GM21423 (cell line): ENCODE data around the gene RTN4RL1.

Experiments
- ATAC-seq: cut with Tn5 transposase; IDR thresholded peaks from one replicate; pipeline ENCODE4 v1.9.1; 2021; ENCODE audit warnings: mild to moderate bottlenecking, moderate library complexity; ENCODE audit not compliant: unreplicated experiment

RTN4RL1 gene

DNA sequence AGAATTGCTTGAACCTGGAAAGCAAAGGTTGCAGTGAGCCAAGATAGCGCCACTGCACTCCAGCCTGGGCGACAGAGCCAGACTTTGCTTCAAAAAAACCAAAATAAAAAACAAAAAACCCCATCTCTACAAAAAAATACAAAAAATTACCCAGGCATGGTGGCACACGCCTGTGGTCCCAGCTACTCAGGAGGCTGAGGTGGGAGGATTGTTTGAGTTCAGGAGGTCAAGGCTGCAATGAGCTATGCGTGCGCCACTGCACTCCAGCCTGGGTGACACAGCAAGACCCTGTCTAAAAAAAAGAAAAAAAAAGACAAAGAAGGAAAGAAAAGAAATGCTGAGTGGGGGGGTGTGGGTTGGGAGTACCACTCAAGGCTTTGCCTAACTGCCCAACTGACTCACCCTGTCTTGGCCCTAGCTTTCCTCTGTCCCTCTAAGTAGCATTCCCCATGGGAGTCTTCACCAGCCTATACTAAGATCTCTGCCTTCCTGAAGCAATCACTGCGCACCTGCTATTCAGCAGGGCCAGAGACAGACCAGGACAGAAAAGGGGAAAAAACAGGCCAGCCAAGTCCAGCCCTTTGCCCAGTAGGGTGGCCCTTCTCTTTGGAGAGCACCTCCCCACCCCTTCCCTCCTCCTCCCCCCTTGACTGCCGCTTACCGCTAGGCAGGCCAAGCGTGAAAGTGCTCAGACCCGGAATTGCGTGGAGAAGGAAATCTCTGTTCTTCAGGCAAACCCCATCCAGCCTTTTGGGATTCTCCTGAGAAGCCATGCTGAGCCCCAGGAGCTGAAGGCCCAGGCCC is 45.8 kb downstream of the RTN4RL1 start:
- no peak for ATAC-seq

DNA sequence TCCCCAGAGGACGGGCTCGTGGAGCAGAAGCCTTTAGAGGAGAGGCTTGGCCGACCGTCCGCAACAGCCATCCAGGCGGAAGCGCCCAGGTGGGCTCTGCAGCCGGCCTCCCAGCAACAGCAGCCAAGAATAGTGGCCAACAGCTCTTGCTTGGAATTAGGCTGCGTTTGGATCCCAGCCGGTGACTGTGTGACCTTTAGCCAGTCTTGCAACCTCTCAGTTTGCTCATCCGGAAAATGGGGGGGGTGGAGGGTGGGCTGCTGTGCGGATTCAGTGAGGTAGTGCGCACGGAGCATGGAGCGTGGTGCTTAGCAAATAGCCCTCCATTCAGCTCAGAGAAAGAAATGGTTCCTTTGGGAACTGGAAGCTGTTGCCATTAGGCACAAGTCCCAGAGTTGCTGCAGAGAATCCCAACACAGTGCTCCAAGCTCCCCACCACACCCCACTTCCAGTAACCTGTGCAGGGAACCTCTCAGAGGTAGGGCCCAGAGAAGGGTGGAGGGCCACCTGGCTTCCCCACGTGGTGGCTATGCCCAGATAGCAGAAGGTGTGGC is 46.7 kb downstream of the RTN4RL1 start:
- ATAC-seq: no peak

DNA sequence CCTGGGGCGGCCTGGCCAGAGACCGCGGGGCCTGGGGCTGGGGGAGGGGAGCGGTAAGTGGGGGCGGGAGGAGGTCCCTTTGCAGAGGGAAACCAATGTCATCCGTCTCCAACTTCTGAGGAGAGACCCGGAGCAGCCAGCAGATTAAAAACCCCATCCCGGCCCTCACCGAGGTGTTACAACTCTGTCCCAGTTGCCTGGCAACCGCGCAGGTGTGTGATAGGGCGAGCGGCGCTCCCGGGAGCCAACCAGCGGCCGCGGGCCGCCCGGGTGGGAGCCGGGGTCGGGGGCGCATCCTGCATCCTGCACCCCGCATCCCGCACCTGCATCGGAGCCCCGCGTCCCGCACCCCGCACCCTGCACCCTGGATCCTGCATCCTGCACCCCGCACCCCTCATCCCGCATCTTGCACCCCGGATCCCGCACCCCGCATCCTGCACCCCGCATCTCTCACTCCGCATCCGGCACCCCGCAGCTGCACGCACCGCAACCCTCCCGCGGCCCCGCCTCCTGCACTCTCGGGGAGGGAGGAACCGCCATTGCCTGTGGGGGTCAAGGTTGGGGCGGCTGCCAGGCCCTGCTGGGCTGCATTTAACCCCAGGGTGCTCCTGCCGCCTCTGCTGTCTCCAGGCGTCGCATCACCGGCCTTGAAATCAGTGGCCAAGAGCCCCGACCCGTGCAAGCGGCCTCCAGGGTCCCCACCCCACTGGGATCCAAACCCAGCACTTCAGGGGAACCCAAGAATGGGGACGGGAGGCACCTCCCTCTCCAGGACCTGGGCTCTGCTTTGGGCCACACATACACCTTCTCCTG is 47.3 kb downstream of the RTN4RL1 start:
- no peak for ATAC-seq

DNA sequence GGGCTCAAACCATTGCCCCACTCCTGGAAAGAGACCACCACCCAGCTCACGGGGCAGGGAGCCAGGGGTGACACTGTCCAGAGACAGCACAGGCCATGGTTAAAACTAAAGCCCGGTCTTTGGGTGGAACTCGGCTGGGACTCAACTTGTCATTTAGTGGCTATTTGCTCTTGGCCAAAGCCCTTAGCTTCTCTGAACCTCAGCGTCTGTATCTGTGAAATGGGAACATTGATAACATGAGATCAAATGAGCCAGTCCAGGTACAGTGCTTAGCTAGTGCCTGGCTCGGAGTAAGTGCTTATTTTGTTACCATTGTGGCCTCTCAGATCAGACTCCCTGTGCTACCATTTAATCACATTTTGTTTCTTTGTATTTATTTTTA is 48.5 kb downstream of the RTN4RL1 start:
- no peak for ATAC-seq

DNA sequence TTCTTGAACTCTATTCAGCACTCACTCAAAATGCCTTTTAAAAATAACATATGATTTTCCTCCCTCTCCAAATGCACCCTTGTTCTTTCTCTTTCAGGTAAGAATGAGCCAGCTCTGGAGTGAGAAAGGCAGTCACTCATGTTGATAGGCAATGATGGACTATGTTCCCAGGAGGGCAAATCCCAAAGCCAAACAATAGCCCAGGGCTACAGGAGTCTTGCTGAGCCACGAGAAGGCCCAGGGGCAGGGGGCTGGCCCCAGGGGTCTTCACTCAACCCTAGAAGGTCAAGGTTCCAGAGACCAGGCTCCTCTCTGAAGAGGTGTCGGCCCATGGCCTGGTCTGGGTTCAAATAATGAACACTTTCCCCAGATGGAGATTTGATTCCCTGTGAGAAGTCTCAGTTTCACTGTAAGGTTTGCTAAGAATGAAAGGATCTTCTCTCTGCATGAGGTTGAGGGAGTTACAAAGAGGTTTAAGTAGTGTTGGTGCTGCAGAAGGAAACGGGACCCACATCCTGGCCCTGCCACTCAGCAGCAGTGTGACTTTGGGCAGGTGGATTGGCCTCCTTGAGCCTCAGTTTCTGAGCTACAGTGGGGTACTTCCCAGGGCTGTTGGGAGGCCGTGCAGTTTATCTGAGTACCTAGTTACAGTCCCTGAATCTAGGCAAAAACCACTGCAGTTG is 49.0 kb downstream of the RTN4RL1 start:
- ATAC-seq: no peak

DNA sequence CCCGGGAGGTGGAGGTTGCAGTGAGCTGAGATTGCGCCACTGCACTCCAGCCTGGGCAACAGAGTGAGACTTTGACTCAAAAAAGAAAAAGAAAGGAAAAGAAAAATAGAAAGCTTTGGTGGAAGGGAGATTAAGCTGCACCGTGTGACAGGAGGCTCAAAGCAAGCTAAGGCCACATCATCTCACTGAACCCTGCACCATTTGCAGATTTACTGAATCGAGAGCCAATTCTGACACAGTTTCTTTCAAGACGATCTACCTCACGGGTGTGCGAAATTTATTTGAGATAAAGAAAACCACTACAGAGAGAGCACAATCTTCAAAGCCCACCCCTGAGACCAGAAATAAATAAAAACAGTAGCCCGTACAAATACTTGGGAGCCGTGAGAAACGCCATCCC is 49.6 kb downstream of the RTN4RL1 start:
- no peak for ATAC-seq

DNA sequence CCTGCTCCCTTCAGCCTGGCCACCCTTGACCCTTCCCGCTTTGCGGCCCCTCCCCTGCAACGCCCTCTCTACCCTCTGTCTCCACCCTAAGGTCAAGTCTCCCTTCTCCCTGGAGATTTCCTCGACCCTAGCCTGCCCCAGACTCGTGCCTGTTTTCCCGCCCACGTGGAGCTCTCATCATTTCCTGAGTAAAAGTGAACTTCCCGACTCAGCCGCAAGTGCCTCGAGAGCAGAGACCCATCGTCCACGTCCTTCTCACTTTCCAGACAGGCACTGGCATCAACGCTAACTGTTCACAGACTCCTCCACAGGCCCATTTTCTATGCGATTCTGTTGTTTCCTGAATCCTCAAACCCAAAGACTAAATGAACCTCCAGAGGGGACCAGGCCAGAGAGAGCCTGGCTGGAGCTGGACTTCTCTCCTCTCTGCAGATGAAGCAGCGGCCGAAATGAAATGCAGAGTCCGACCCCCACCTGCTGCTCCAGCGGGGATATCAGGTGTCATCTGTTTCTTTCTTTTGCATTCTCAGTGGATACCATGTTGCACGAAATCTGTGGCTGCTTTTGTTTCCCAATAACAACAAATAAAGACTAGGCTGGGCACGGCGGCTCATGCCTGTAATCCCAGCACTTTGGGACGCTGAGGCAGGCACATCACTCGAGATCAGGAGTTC is 52.5 kb downstream of the RTN4RL1 start:
- ATAC-seq: no peak

DNA sequence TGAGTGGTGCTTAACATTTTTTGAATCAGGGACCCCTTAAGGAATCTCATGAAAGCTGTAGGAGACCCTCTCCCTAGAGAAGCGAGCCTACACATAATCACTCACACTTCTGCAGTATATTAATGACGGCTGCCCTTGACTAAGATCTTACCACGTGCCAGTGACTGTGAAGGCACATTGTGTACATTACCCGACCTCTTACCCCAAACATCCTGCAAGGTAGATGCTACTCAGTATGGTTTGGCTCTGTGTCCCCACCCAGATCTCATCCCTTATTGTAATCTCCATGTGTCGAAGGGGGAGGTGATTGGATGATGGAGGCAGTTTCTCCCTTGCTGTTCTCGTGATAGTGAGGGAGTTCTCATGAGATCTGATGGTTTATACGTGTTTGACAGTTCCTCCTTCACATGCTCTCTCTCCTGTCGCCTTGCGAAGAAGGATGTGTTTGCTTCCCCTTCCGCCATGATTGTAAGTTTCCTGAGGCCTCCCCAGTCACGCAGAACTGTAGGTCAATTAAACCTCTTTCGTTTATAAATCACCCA is 54.2 kb downstream of the RTN4RL1 start:
- no peak for ATAC-seq

DNA sequence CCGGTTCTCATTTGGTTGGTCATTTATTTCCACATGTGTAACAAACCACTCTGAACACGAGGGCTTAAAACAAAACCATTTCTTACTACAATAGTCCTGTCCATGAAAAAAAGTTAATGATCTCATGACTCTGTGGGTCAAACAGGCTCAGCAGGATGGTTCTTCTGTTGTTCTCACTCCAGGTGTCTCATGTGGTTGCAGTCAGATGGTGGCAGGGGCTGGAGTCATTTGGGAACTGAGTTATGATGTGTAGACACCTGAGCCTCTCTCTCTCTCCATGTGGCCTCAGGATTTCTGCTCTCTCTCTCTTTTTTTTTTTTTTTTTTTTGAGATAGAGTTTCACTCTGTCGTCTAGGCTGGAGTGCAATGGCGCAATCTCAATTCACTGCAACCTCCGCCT is 55.4 kb downstream of the RTN4RL1 start:
- ATAC-seq: no peak

DNA sequence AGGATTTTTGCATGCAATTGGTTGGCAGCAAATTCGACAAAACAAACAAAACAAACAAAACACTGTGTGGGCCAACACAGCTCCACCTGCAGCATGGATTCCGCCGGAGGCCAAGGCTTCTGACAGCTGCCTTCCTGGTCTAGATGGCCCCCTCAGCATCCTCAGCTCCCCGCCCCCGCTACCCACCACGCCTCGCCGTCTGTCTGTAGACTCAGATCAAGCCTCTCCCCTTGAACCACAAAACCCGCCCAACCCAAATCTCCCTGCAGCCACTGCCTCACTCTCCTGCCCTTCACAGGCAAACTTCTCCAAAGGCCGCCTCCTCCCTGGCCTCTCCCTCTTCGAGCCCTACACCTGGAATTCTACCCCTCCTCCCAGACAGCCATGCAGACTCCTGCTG is 57.9 kb downstream of the RTN4RL1 start:
- ATAC-seq: no peak

DNA sequence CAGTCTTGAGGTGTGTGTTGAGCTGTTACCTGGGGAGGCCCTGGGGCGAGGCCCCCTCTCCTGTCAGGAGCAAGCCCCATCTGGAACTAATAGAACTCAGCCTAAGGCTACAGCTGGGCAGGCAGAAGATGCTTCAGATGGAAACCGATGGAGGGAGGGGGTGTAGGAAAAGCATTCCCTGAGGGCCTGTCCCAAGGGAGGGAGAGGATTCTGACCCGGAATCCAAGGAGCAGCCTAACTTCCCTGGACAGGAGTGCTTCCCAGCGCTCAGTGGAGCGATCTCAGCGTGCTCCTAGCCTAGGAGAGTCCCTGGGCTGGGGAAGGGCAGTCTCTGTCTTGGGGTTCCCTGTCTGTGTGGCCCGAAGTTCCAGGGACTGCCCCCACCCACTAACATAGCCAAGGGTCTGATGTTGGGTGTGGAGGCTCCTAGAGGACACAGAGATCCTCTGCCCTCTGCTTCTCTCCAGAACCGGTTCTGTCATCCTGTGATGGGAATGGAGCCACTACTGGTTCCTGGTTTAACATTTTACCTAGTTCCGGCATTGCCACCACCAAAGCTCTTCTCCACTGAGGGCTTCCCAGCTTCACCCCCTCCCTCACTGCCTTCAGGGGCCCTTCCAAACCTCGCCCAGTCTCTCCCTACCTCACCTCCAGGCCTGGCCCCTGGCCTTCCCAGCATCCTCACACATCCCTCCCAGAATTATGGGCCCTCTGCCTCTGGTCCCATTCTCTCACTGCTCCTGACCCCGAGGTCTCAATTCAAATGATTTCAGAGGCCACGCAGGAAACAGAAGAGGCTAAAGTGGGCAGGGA is 58.7 kb downstream of the RTN4RL1 start:
- ATAC-seq: no peak

DNA sequence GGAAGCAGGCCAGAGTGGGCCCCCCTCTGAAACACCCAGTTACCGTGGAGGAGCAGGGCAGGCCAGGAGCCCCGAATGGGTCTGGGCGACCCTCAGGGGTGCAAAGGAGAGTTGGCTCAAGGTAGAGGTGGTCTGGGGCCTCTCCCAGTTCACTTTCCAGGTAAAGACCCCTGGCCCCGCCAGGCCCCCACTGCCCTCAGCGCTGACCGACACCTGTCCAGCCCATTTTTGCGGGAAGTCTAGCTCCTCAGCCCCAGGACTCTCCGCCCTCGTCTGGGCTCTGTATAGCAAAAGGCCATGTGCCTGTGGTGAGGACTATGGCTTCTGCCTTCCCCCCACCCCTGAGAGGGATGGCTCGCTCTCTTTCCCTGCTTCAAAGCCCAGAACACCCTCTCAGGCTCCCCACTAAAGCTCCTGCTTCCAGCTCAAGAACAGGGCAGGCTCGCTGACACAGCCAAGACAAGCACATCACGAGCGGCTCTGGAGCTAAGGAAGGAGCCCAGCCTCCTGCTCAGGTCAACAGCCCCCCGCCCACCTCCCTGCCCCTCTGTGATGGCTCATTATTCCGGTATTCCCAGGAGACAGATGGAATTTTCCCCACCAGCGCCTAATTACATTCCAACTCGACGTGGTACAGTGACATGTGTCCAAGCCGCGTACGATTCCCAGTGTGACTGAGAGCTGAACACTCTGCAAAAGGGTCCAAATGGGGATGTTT is 59.4 kb downstream of the RTN4RL1 start:
- no peak for ATAC-seq

DNA sequence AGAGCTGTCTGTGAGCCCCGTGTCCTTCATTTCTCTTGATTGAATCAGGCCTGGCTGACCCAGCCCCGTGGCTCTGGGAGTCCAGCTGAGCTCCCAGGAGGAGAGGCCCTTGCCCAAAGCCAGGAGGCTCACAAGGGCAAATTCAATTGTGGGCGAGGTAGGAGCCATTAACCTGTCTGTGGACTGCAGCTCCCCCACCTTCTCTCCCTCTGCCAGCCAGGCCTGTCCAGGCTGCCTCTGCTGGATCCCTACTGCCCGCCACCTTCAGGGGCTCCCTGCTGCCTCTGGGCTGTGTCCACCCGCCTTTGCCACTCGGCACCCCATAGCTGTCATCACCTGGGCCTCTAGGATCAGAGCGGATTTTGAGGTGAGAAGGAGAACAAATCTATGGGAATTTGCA is 61.9 kb downstream of the RTN4RL1 start:
- ATAC-seq: no peak

DNA sequence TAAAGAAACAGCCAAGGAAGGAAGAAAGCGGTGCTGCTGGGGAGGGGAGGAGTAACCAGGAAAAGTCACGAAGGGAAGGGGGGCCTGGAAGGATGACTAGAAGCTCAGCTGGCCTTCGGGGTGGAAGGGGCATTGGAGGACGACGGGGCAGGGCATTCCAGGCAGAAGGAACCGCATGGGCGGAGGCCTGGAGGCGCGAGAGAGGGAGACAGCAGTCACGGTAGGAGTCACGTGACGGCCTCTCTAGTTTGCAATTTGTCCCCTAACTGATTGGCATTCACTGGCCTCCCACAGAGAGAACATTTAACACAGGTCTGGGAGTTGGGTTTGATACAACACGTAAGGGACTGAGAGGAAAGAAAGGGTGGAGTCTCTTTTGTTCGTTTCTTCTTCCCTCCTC is 63.9 kb downstream of the RTN4RL1 start:
- ATAC-seq: no peak

DNA sequence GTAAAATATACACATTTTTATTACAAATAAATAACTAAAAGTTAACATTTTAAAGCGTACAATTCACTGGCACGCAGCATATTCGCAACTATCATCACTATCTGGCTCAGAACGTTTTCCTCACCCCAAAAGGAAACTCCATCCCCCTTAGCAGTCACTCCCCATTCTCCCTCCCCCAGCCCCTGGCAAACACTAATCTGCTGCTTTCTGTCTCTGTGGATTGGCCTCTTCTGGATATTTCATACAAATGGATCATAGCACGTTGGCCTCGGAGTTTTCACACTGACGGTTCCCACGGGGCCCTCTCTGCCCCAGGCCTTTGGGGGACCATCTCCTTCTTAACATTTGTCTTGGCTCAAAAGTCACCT is 64.6 kb downstream of the RTN4RL1 start:
- ATAC-seq: no peak

DNA sequence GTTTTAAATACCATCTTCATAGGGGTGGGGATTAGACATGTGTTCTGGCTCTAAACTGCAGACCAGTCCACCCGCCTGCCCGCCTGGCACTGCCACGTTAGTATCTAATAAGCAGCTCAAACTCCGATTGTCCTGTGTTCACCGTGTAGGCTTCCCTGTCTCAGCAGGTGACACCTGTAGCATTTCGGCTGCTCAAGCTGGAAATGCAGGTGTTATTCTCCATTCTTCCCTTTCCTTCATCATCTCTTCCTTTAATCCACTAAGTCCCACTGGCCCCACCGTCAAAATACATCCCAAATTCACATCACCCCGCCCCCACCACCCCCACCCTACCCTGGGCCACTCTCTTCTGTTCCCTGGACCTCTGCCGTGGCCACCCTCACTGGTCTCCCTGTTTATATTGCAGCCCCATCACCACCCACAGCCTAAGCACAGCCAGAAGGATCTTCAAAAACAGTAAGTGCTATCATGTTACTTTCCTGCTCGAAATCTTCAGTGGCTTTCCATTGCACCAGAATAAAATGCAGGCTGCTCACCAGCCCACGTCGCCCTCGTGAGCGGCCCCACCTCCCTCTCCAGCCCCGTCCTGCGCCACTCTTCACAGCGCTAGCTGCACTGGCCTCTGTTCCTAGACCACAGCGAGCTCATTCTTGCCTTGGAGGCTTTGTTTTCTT is 65.1 kb downstream of the RTN4RL1 start:
- no peak for ATAC-seq

DNA sequence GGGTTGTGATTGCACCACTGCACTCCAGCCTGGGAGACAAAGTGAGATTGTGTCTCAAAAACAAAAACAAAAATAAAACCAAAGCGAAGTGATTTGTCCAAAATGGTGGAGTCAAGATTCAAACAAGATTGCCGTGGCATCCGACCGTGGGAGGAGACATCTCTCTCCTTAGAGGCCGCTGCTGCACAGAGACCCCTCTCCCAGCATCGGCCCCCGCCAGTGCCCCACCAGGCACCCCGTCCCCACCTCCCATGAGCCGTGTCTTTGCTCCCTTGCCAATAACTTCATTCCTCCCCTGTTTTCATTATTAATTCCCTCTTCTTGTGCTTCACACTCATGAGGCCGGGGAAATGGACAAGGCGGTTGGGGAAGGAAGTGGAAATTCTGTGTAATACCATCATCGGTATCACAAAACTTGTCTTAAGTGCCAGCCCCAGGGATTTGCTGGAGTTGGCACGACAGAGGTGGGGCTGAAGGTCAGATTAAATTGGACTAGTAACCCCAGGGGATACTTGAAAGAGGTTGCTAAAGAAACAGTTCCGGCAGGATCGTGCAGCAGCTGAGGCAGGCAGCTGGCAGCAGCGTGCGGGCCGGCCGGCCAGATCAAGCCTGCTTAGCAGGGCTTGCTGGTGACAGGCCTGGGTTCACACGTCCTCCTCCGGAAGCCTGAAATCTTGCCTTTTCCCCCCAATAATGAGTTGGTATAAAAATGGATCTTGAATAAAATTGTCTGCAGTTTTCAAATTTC is 66.8 kb downstream of the RTN4RL1 start:
- no peak for ATAC-seq

DNA sequence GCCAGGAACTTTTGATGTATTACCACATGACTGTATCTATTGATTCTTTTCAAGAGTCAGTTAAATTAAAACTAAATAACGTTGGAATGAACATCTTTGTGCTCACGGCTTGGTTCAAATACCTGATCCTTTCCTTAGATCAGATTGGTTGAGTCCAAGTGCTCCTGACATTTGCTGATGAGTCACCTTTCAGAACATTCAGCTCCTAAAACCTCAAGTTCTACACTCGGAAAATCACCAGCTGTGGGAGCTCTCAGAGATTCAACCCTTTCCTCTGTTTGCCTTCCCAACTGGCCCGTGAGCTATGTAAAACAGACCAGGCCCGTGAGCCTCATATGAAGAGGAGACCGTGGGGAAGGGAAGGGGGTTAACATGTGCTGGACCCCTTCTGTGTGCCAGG is 68.1 kb downstream of the RTN4RL1 start:
- no peak for ATAC-seq
